Measurements from ENCODE around the gene KIF26A.

The KIF26A gene

DNA sequence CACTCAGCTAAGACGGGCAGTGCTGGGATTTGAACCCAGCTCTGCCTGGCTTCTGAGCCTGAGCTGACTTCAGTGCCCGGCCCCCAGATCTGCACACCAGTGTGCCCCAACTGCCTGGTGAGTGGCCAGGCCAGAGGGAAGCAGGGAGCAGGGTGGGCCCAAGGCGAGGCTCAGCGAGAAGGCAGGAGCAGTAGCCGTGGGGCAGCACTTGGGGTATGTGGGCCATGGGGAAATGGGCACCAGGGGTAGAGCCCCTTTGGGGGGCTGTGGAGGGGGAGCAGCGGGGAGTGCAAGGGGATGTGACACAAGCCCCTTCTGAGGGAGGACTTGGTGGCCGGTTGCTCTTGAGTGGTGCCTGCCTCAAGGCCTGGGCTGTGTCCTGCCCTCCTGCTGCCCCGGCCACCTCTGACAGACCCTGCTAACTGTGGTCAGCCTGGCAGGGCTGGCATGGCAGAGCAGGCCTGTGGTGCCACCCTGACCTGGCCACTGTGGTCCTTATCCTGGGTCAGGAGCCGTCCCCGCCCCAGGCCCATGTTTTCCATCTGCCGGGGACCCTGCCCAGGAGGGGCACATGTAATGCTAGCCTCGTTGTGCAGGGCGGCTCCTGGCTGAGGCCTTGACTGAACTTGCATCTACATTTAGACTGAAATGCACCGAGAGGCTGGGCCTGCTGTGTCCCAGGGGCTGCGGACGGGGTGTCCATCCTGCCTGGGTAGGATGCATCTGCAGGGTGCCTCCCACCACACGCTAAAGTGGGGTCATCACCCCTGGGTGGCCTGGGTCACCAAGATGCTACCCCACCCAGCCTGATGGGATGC lies 90.5 kb downstream of the KIF26A start:
- no peak for TF ChIP-seq MYC (IDR thresholded peaks at IDR 0.05; ENCODE audit: low read depth, low read length)
- TF ChIP-seq, protein P1, sequence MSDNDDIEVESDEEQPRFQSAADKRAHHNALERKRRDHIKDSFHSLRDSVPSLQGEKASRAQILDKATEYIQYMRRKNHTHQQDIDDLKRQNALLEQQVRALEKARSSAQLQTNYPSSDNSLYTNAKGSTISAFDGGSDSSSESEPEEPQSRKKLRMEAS (IDR thresholded peaks at IDR 0.05; ENCODE audit: low read depth, low read length) = no peak
- TF ChIP-seq POLR2A (IDR thresholded peaks at IDR 0.05; ENCODE audit: extremely low read depth, insufficient read length) = no peak
- TF ChIP-seq, protein P2, sequence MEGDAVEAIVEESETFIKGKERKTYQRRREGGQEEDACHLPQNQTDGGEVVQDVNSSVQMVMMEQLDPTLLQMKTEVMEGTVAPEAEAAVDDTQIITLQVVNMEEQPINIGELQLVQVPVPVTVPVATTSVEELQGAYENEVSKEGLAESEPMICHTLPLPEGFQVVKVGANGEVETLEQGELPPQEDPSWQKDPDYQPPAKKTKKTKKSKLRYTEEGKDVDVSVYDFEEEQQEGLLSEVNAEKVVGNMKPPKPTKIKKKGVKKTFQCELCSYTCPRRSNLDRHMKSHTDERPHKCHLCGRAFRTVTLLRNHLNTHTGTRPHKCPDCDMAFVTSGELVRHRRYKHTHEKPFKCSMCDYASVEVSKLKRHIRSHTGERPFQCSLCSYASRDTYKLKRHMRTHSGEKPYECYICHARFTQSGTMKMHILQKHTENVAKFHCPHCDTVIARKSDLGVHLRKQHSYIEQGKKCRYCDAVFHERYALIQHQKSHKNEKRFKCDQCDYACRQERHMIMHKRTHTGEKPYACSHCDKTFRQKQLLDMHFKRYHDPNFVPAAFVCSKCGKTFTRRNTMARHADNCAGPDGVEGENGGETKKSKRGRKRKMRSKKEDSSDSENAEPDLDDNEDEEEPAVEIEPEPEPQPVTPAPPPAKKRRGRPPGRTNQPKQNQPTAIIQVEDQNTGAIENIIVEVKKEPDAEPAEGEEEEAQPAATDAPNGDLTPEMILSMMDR (IDR thresholded peaks at IDR 0.05; ENCODE audit: low read depth, low read length) = no peak
- H3K4me3 ChIP-seq (ENCODE audit: low read depth, low read length) = no peak overlapping the region
- DNase-seq (ENCODE audit: low read depth) = no peak

DNA sequence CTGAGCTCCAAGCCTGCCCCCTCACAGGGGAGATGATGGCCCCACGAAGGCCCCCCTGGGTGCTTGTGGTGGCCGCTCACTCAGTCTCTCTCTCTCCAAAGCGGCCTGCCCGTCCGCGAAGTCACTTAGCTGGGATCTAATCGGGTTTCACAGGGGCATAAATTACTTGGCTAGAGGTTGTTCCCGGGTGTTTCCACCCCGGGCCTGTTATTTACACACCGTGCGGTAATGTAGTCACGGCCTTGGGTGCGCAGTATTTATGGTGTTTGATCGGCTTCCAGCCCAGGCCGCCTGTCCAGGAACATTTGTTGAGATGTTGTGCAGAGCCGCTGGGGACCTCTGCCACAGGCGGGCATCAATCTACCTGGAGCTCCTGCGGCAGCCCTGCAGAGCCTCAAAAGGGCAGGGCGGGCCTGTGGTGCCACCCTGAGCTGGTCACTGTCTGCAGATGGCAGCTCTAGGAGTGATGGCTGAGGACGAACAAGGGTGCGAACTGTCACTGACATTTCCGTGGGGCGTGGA lies 91.2 kb downstream of the KIF26A start:
- no peak overlapping the region for H3K4me3 ChIP-seq (ENCODE audit: low read depth, low read length)
- no peak for DNase-seq (ENCODE audit: low read depth)
- TF ChIP-seq, protein P2 (IDR thresholded peaks at IDR 0.05; ENCODE audit: low read depth, low read length) = no peak
- TF ChIP-seq POLR2A (IDR thresholded peaks at IDR 0.05; ENCODE audit: extremely low read depth, insufficient read length) (no peak), MYC (IDR thresholded peaks at IDR 0.05; ENCODE audit: low read depth, low read length) (no peak)
- TF ChIP-seq, protein P1 (IDR thresholded peaks at IDR 0.05; ENCODE audit: low read depth, low read length) = no peak

DNA sequence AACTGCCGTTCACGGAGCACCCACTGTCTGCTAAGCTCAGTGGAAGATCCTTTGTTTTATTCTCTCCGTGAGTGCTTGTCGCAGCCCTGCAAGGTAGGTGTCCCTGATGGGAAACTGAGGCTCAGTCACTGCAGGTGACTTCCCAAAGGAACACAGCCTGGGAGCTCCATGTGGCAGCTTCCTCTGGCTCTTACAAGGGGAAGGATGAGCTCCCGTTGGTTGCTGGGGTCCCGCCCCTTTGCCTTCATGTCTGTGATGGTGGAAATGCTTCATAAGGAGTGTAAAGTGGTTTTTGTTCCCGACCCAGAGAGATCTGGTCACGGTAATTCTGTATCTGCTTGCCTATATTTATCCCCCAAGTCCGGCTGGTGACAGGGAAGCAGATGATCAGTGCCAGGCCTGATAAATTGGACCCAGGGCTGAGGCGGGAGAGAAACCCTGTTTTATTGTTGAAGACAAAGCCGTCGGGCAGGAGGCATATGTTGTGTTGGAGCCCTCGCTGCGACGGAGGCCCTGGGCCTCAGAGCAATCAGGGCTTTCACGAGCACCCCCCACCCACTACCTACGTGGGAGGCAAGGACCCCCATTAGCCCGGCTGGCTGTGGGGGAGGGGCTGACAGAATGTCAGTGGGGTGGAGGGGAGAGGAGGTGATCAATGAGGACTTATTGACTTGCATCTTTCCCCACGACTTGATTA lies 91.9 kb downstream of the KIF26A start:
- TF ChIP-seq, protein P2 (IDR thresholded peaks at IDR 0.05; ENCODE audit: low read depth, low read length) = no peak
- TF ChIP-seq POLR2A (IDR thresholded peaks at IDR 0.05; ENCODE audit: extremely low read depth, insufficient read length) (no peak), MYC (IDR thresholded peaks at IDR 0.05; ENCODE audit: low read depth, low read length) (no peak)
- TF ChIP-seq, protein P1 (IDR thresholded peaks at IDR 0.05; ENCODE audit: low read depth, low read length) = no peak
- no peak for DNase-seq (ENCODE audit: low read depth)

More for the DNA sequence above, 91.9 kb downstream of the KIF26A start:
- H3K4me3 ChIP-seq (ENCODE audit: low read depth, low read length) = no peak overlapping the region
